Measurements from ENCODE around the gene FRMD4B. TPM values are rescaled to one million over a fixed set of nuclear protein-coding genes. Genes with fewer than 3 reads are reported as not detected.
A peak's percentile ranks its signal among the peaks of the same experiment; 100 is the strongest.

The FRMD4B gene
- total and polyA plus RNA-seq, 10 of the 15 experiments (the other 5 are each of a cell fraction or from before 2014, with no cell fraction given): 3.9 to 11.4 (median 8.0) TPM

- RAD21 ChIA-PET (ENCODE audit: unreplicated experiment): no interaction called here
- Histone ChIP-seq H3K27ac (ENCODE audit: control insufficient read depth, insufficient read depth) (no peak overlapping the region), H3K4me1 (ENCODE audit: control insufficient read depth, insufficient read depth, low read length) (no peaks in the 10 kb centered on the region), H3K79me2 (ENCODE audit: control insufficient read depth, insufficient read depth, low read length) (no peaks in the 10 kb centered on the region), H3K4me2 (ENCODE audit: control insufficient read depth, insufficient read depth) (no peak overlapping the region), H3K9ac (ENCODE audit: control insufficient read depth, insufficient read depth, low read length) (no peak overlapping the region), H2AFZ (ENCODE audit: control insufficient read depth, low read depth, low read length) (no peak overlapping the region), H4K20me1 (ENCODE audit: control insufficient read depth, insufficient read depth) (no peaks in the 10 kb centered on the region), H3K4me3 (no peak overlapping the region), H3K27me3 (replicated peaks in 1 of 2; ENCODE audit: control insufficient read depth in 2 of 2, insufficient read depth in 2 of 2, low read length in 1 of 2) (no peaks in the 10 kb centered on the region), H3K36me3 (ENCODE audit: control insufficient read depth in 2 of 2, insufficient read depth in 2 of 2, low read length in 1 of 2) (no peaks in the 10 kb centered on the region), H3K9me3 (replicated peaks; ENCODE audit: control insufficient read depth, insufficient read depth, low read length) (no peaks in the 10 kb centered on the region)
- ATAC-seq (no peak), FAIRE-seq (no peak), DNase-seq (ENCODE audit: low read depth, low spot score) (no peak)
- POLR2A ChIA-PET: no interaction called here
- TF ChIP-seq MYC (IDR thresholded peaks at IDR 0.05; ENCODE audit: insufficient read depth, insufficient read length, insufficient replicate concordance, low read length, severe bottlenecking) (no peak), RCOR1 (conservative IDR thresholded peaks at IDR 0.05; ENCODE audit: low read depth, low read length) (no peak)
- intact Hi-C loops (cut with micrococcal nuclease; ENCODE audit: unreplicated experiment): no loop called here
- no TSS peak for BruUV-seq (replicated peaks)
- CTCF ChIA-PET: interaction anchor here (0.9 to 1.3 kb wide), 3 partner anchors 17 to 168 kb away, joined by 3 to 4 read pairs (median 4); no protein-coding TSS in a partner anchor
- in situ Hi-C loops (cut with MboI): no loop called here
- SMC1A ChIA-PET (ENCODE audit: uncharacterized antibody, unreplicated experiment): interaction anchor here (1.2 to 1.6 kb wide), 2 partner anchors 9 to 25 kb away, joined by 3 to 5 read pairs; no protein-coding TSS in a partner anchor
Observed at GRCh38 chr3:69137005-69137404, 248.9 kb downstream of the FRMD4B start.

GRCh38 chr3:69130689-69131088 is 255.2 kb downstream of the FRMD4B start:
- ChIA-PET SMC1A (ENCODE audit: uncharacterized antibody, unreplicated experiment) (interaction anchor here (1.3 kb wide), 1 partner anchor 29 kb away, joined by 3 read pairs; no protein-coding TSS in a partner anchor), RAD21 (ENCODE audit: unreplicated experiment) (no interaction called here), POLR2A (interaction anchor here (0.7 kb wide), 1 partner anchor 76 kb away, joined by 4 read pairs; no protein-coding TSS in a partner anchor), CTCF (interaction anchor here (1.2 to 3.2 kb wide), 5 partner anchors 9 to 279 kb away, joined by 3 to 17 read pairs (median 7); partner anchors contain the start of gene LMOD3)
- ATAC-seq (peak; percentile 91), FAIRE-seq (peak; percentile 27), DNase-seq (ENCODE audit: low read depth, low spot score) (no peak)
- Histone ChIP-seq H3K79me2 (ENCODE audit: control insufficient read depth, insufficient read depth, low read length) (no peaks in the 10 kb centered on the region), H3K4me1 (ENCODE audit: control insufficient read depth, insufficient read depth, low read length) (no peaks in the 10 kb centered on the region), H3K27me3 (replicated peaks in 1 of 2; ENCODE audit: control insufficient read depth in 2 of 2, insufficient read depth in 2 of 2, low read length in 1 of 2) (no peaks in the 10 kb centered on the region; a peak in 1 of 4 replicates), H2AFZ (ENCODE audit: control insufficient read depth, low read depth, low read length) (no peak overlapping the region), H3K9me3 (replicated peaks; ENCODE audit: control insufficient read depth, insufficient read depth, low read length) (no peaks in the 10 kb centered on the region), H4K20me1 (ENCODE audit: control insufficient read depth, insufficient read depth) (no peaks in the 10 kb centered on the region), H3K9ac (ENCODE audit: control insufficient read depth, insufficient read depth, low read length) (no peak overlapping the region), H3K4me2 (ENCODE audit: control insufficient read depth, insufficient read depth) (no peak overlapping the region), H3K36me3 (ENCODE audit: control insufficient read depth in 2 of 2, insufficient read depth in 2 of 2, low read length in 1 of 2) (no peaks in the 10 kb centered on the region), H3K27ac (ENCODE audit: control insufficient read depth, insufficient read depth) (no peak overlapping the region), H3K4me3 (no peak overlapping the region)
- intact Hi-C loops (cut with micrococcal nuclease; ENCODE audit: unreplicated experiment) (no loop called here), in situ Hi-C loops (cut with MboI) (no loop called here)
- BruUV-seq (replicated peaks): no TSS peak
- no peak for TF ChIP-seq YBX1 (IDR thresholded peaks at IDR 0.05)
- peak in 1 of 2 experiments; percentile 39; a peak in 1 of 4 replicates for TF ChIP-seq EP300 (IDR thresholded peaks at IDR 0.05; ENCODE audit: borderline replicate concordance in 1 of 2, control insufficient read depth in 1 of 2, low read depth in 2 of 2, low read length in 2 of 2)
- peak; percentile 37; the same call in 1 of the 2 replicates for TF ChIP-seq RUNX3 (IDR thresholded peaks at IDR 0.05; ENCODE audit: low read length)
